ENCODE data around the gene DAPK2. TPM values are rescaled to one million over a fixed set of nuclear protein-coding genes. Genes with fewer than 3 reads are reported as not detected.

Gene DAPK2
- total and polyA plus RNA-seq, 2 of the 4 experiments (the other 2 are of a cell fraction) = 0.34 to 0.36 TPM

GRCh38 chr15:63879211-63879610 lies 167.1 kb downstream of the DAPK2 start:
- Histone ChIP-seq H2AK5ac (ENCODE audit: low read depth, low read length) (no peak overlapping the region), H2AK9ac (replicated peaks; ENCODE audit: low read depth, low read length, poor library complexity) (no peak overlapping the region), H4K91ac (ENCODE audit: insufficient read depth, low read depth, low read length) (no peak overlapping the region), H3K18ac (ENCODE audit: low read depth, low read length) (no peak overlapping the region), H3K4me3 (ENCODE audit: insufficient read depth, low read depth, low read length) (no peak overlapping the region), H3K23ac (ENCODE audit: low read depth, low read length) (no peak overlapping the region), H2AFZ (replicated peaks; ENCODE audit: low read length, poor library complexity) (no peak overlapping the region), H2BK20ac (ENCODE audit: low read depth, low read length) (no peak overlapping the region), H3K36me3 (ENCODE audit: control insufficient read depth, insufficient read depth, low read length) (no peaks in the 10 kb centered on the region), H3K27ac (ENCODE audit: insufficient read depth, low read length) (no peak overlapping the region), H3K14ac (replicated peaks; ENCODE audit: low read depth, low read length) (no peak overlapping the region), H3K9me1 (ENCODE audit: insufficient read depth, low read length) (peaks cover 4% of the 10 kb centered on the region; the same call in 1 of the 2 replicates), H3K9ac (ENCODE audit: low read depth, low read length) (no peak overlapping the region), H3K56ac (ENCODE audit: extremely low read depth, insufficient read depth, low read length) (no peak overlapping the region), H3K79me1 (ENCODE audit: low read depth in 1 of 2, low read length in 2 of 2) (no peaks in the 10 kb centered on the region), H3K4ac (ENCODE audit: low read depth, low read length) (no peak overlapping the region), H3K9me3 (ENCODE audit: control insufficient read depth, insufficient read depth, low read length) (no peaks in the 10 kb centered on the region), H4K20me1 (ENCODE audit: insufficient read depth, low read length) (no peaks in the 10 kb centered on the region), H4K5ac (ENCODE audit: low read depth, low read length) (no peak overlapping the region), H2BK15ac (ENCODE audit: low read depth, low read length) (no peak overlapping the region), H2BK5ac (ENCODE audit: low read depth, low read length, poor library complexity, severe bottlenecking) (no peak overlapping the region), H3K4me1 (ENCODE audit: control insufficient read depth, insufficient read depth, low read length) (no peaks in the 10 kb centered on the region), H3K4me2 (ENCODE audit: low read depth, low read length) (no peak overlapping the region), H4K8ac (ENCODE audit: low read depth in 2 of 2, low read length in 2 of 2) (no peak overlapping the region), H3K27me3 (ENCODE audit: control insufficient read depth, insufficient read depth, low read length) (peaks cover 26% of the 10 kb centered on the region), H2BK120ac (ENCODE audit: low read depth, low read length) (no peak overlapping the region)
- DNase-seq = no peak
- intact Hi-C loops (cut with micrococcal nuclease) = no loop called here
- in situ Hi-C loops (cut with MboI; ENCODE audit: low sequenced_read_pairs) = no loop called here
- no peak for ATAC-seq (ENCODE audit: low read depth)
- ChIA-PET POLR2A (ENCODE audit: unreplicated experiment) (no interaction called here), CTCF (no interaction called here)
- WGBS, 2 experiments (ENCODE audit: extremely low coverage in 2 of 2, insufficient read length in 1 of 2) = no CpG with 5 or more reads among the region's 3 CpGs
- dilution Hi-C loops (cut with HindIII; ENCODE audit: low sequenced_read_pairs, unreplicated experiment) = no loop called here
- TF ChIP-seq NFE2L2 (IDR thresholded peaks at IDR 0.05; ENCODE audit: low read depth, low read length) = no peak
- BruUV-seq (replicated peaks) = no TSS peak
